Amygdala (tissue), 56 donors: ENCODE measurements around the gene CCDC9B.

Source experiments
- DNase-seq, 56 donors: peaks; one replicate each; lab custom pipeline; 2025; lab: John Stamatoyannopoulos, UW

The CCDC9B gene

DNA sequence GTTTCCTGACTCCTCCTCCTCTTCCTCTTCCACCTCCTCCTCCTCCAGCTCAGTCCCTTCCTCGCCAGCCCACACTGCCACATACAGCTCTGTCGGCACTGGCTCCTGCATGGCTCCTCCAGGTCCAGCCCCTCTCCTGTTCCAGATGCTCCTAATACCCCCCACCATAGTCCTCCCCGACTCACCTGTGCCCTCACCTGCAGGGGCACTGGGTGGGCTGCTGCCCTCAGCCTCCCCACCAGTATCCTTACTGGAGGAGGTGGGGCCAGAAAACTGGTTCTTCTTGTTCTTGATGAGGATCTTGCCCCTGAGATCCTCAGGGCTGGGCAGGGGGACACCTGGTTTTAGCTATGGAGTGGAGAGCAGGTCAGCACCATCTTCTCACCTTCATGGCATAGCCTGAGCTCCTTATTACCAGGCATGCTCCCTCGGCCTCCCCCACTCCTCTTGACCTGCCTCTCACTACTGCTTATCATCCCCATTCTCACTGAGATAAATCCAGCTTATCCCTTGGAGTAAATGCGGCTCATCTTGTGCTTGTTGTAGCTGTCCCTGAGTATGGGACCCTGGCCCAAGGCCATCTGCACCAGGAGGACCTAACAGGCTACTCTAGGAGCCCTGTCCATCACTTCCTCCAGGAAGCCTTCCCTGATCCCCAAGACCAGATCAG, 44.0 kb downstream of the CCDC9B start:
- DNase-seq: no peak

DNA sequence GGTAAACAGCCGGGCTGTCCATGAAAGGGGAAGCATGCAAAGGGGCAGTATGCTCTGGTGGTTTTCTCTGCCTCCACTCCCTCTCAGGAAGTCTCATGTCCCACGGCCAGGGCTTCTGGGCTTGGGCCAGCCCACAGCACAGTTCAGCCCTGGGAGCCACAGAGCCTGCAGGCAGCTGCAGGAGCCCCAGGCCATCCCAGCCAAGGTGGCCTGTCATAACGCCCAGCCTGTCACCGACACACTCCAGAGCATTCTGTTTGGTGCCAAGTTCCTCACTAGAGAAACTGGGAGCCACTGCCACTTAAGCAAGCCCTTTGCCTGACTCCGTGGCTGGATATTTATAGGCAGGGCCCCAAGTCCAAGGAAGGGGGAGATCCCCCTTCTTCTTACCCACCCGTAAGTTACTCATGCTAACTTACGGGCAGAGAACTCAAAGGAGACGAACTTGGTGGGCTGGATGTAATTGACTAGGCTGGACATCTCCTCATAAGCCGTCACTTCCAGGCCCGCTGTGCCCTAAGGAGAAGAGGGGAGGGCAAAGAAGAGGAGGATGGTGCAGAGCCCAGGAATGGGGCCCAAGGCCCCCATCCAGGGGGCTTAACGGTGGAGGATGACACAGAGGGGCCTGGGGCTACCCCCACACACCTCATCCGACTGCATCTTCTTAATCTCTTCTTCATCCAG, 44.7 kb downstream of the CCDC9B start:
- DNase-seq: no peak

DNA sequence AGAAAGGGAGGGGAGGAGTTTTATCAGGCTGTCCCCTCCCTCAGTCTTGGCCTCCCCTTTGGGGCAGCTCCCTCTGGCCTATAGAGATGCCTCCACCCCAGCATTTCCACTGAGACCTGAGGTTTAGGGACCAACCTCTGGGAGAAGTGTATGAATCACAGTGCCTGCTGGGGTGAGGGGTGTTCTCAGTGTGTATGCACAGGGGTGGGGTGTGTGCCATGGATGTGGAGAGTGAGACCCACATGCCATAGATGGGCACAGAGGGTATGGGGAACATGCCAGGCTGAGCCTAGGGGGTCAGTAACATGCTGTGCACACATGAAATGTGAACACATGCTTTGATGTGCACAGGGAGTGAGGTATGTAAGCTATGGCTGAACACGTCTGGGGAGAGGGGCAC, 45.4 kb downstream of the CCDC9B start:
- no peak for DNase-seq

DNA sequence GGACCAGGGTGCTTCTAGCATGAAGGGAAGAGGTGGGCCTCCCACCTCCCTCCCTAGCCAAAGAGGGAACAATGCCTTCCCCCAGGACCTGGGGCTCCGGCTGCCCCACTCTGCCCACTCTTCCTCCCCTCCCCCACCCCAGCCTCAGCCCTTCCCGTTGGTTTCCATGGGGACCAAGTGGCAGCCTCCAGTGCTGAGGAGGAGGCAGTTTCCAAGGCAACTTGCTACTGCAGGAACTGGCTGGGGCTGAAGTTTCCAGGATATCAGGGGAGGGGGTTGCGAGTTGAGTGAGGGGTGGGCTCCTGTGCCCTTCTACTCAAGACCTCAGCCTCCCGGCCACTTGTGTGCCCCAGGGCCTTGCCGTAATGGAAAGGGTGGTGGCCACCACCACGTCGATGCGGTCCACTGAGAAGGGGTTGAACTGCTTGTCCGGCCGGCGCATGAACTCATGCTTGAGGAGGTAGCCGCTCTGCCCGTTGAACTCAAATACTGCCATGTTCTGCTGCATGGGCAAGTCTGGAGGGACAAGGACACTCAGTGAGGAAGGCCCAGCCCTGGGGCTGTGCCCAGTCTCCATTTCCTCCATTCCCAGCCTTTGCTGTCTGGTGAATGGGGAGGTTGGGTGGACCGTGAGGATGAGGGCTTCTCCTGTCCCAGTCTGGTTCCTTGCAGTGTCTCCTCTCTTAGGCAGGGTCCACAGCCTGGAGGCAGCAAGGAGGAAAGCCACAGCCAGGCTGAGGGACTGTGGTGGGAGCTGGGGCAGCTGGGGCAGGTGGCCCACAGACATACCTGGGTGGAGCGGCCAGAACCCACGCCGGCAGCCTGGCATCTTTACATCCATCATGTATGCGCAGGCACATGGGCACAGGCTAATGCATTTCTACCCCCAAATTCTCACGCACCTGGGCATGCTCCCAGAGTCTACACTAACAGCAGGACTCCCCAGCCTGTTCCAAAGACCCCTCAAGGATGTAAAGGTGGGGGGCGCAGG, 46.5 kb downstream of the CCDC9B start:
- DNase-seq: peak in 25 of 56 donors; percentile 15 to 71 (median 37)

- no peak for DNase-seq
Observed at GRCh38 chr15:40293006-40293405, 47.7 kb downstream of the CCDC9B start.

DNA sequence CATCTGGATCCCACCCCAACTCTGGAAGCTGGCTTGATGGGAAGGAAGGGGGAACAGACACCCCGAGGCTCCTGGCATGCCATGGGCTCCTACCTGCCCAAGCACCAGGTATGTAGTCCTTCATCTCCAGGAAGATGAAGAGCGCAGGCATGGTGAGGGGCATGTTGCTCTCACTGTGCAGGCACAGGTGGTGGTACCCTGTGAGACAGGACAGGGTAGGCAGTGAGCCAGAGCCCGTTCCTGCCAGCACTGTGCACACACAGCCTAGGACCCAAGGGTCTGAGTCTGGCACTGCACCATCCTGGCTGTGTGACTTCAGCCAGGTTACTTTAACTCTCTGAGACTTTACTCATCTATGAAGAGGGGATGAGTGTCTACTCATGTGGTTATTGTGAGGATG, 48.5 kb downstream of the CCDC9B start:
- DNase-seq: no peak

DNA sequence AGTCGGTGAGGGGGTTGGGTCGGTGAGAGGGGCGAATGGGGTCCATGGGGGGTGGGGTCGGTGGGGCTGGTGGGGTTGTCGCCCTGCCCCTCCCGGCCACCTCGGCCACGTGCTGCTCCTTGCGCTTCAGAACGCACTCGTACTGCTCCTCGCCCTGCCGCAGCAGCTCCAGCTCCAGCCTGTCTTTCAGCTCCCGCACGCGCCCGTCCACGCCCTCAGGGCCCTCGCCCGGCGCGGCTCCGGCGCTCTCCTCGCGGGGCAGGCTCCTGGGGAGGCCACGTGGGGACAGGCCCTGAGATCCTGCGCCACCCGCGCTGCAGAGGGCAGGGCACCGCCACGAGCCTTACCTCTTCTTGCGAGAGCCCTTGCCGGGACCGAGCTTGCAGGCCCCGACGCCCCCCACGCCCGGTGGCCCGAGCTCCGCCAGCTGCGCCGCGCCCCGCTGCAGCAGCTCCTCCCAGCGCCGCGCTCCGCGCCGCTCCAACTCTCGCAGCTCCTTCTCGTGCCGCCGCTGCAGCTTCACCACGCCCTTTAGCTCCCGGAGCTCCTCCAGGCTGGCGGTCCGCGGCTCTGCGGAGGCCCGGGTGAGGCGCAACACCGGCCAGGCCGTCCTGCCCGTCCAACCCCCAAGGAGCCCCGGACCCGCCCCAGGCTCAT, 49.7 kb downstream of the CCDC9B start:
- peak in 6 of 56 donors; percentile 21 to 58 (median 28) for DNase-seq

DNA sequence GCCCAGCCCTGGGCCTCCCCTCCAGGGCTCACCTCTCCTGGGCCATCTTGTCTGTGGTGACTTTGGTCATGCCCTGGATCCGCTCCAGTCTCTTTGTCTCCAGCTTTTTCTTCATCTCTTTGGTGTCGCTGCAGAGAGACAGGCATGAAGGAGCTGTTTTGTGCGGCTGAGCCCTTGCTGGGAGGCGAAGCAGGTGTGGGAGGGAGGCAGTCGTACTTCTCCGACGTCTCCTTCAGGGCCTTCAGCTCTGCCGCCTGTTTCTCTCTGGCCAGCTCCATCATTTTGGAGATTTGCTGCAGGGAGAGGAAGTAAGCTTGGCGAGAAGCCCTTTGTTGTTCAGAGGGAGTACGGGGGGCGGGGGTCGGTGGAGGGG, 50.2 kb downstream of the CCDC9B start:
- DNase-seq: peak in 1 of 56 donors; percentile 20

DNA sequence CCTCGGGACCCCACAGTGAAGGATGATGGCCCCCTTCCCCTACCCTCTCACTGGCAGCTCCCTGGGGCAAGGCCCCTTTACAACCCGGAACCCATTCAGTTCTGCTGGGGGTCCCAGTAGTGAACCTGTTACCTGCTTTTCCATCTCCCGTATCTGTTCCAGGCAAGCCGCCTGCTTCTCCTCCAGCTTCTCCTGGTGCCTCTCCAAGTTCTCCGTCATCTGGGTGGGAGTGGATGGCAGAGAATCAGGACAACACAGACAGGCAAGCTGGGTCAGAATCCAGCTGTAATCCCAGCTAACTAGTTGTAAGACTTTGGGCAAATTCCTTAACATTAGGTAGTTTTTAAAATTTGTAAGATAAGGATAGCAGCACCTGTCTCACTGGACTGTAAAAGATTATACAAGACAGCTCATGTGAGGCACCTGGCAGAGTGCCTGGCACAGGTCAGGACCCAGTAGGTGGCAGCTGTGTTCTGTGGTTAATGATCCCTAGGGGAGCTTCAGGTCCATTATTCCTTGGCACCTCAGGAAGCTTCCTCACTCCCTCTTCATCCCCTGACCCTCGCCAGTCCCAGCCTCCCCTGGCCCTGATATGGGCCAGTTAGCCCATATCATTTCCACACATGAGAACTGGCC, 51.5 kb downstream of the CCDC9B start:
- DNase-seq: no peak

- no peak for DNase-seq
Observed at GRCh38 chr15:40287968-40288367, 52.8 kb downstream of the CCDC9B start.

DNA sequence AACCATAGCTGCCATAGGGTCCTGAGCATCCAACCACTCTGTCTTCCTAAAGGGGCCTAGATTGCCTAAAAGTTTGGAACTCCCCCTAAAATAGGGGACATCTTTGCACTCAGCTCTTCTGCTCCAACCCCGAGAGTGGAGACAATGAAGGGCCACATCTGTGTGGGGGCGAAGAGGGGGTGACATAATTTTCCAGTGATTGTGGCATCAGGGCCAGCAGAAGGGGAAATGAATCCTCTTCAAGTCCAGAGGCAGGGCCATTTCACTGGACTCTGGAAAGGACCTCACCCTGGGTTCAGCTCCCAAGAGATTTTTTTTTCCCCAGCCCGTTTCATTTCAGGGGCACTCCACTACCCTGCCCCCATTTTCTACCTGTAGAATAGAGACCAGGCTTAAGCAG, 53.2 kb downstream of the CCDC9B start:
- no peak for DNase-seq

DNA sequence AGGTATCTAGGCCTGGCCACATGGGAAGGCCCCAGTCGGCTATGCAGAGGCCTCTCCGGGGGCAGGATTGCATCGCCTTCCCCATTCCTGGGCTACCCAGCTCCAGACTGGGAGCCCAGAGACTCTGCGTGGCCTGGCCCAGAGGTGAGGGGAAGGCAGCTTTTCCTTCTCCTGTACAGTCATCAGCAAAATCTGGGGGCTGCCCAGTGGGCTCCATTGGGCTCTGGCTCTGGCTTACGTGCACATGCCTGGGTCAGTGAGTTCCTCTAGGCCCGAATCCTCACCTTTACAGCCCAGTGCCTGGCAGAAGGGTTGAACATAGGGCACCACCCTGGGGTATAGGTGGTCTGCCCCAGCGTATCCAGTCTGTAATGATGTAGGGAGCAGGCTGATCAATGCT, 53.9 kb downstream of the CCDC9B start:
- no peak for DNase-seq

DNA sequence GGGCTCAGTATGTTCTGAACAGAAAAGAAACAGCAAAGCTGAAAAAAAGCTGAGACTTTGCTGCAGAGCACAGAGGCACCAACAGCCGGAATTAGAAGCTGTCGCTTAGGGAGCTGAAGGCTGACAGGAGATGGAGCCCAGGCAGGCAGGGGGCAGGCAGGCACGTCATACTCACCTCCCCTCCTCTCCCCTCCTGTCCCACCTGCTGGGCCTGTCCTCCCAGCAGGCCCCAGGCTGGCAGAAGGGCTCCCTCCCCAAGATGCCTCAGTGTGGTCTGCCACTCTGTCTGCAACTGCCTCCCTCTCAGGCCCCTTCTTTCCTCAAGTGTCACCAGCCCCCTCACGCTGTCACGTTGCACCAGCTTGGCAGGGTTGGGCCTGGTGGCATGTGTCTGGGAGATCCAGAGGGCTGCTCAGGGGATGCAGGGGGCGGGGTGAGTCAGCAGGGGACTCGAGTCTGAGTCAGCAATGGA, 54.6 kb downstream of the CCDC9B start:
- peak in 2 of 56 donors; percentile 26 to 38 for DNase-seq

GRCh38 chr15:40285554-40286011, 55.2 kb downstream of the CCDC9B start:
- DNase-seq: no peak

- no peak for DNase-seq
Observed at GRCh38 chr15:40285151-40285550, 55.6 kb downstream of the CCDC9B start.

- DNase-seq: no peak
Observed at GRCh38 chr15:40283615-40284300, 57.0 kb downstream of the CCDC9B start.

GRCh38 chr15:40282869-40283614, 57.7 kb downstream of the CCDC9B start, which contains the start of gene ANKRD63:
Gene ANKRD63, minus strand, starts transcription at chr15:40283064. Its CDS starts 478 bp downstream, at chr15:40282586.
- DNase-seq: no peak

GRCh38 chr15:40282147-40282868, 58.4 kb downstream of the CCDC9B start:
- peak in 1 of 56 donors; percentile 24 for DNase-seq
